ENCODE measurements around the gene MARK2.

The MARK2 gene

GRCh38 chr11:63838678-63839507 lies at the start of gene MARK2:
Gene MARK2 (plus strand): TSS chr11:63839110. CDS start chr11:63839507, 397 bp downstream.
- Histone ChIP-seq H3K27ac (ENCODE audit: low read length) (peak within 1 kb of the TSS; percentile 43; the same call in 1 of the 2 replicates), H3K79me2 (ENCODE audit: low read length) (peaks cover 46% of the 10 kb centered on the region), H3K4me3 (ENCODE audit: low read length) (peak within 1 kb of the TSS; percentile 92), H3K4me2 (ENCODE audit: low read depth, low read length) (peak within 1 kb of the TSS; percentile 93), H3K9me3 (replicated peaks; ENCODE audit: insufficient read depth, low read length) (no peaks in the 10 kb centered on the region), H3K4me1 (ENCODE audit: low read length) (peaks cover 24% of the 10 kb centered on the region), H3F3A (ENCODE audit: insufficient read depth, low read length) (peaks cover 9% of the 10 kb centered on the region), H3K27me3 (replicated peaks; ENCODE audit: insufficient read depth, low read length) (no peaks in the 10 kb centered on the region), H2AFZ (ENCODE audit: low read length) (peak within 1 kb of the TSS; percentile 83), H3K9me2 (replicated peaks; ENCODE audit: insufficient read depth, low read length) (no peaks in the 10 kb centered on the region), H3K9ac (ENCODE audit: low read length) (peak within 1 kb of the TSS; percentile 82), H3K36me3 (replicated peaks; ENCODE audit: insufficient read depth, low read length) (0 out of 2 replicates have a peak, but pooled peaks cover 2% of the 10 kb centered on the region), H4K20me1 (ENCODE audit: insufficient read depth, low read length) (peaks cover 5% of the 10 kb centered on the region; the same call in 1 of the 2 replicates)
- TF ChIP-seq EZH2 (optimal IDR thresholded peaks at IDR 0.05; ENCODE audit: low read depth, low read length) (no peak), EZH2phosphoT487 (IDR thresholded peaks at IDR 0.05; ENCODE audit: low read length) (no peak)
- TF ChIP-seq, protein P1, sequence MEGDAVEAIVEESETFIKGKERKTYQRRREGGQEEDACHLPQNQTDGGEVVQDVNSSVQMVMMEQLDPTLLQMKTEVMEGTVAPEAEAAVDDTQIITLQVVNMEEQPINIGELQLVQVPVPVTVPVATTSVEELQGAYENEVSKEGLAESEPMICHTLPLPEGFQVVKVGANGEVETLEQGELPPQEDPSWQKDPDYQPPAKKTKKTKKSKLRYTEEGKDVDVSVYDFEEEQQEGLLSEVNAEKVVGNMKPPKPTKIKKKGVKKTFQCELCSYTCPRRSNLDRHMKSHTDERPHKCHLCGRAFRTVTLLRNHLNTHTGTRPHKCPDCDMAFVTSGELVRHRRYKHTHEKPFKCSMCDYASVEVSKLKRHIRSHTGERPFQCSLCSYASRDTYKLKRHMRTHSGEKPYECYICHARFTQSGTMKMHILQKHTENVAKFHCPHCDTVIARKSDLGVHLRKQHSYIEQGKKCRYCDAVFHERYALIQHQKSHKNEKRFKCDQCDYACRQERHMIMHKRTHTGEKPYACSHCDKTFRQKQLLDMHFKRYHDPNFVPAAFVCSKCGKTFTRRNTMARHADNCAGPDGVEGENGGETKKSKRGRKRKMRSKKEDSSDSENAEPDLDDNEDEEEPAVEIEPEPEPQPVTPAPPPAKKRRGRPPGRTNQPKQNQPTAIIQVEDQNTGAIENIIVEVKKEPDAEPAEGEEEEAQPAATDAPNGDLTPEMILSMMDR (IDR thresholded peaks at IDR 0.05; ENCODE audit: low read length): no peak
- DNase-seq: peak; percentile 98

DNA sequence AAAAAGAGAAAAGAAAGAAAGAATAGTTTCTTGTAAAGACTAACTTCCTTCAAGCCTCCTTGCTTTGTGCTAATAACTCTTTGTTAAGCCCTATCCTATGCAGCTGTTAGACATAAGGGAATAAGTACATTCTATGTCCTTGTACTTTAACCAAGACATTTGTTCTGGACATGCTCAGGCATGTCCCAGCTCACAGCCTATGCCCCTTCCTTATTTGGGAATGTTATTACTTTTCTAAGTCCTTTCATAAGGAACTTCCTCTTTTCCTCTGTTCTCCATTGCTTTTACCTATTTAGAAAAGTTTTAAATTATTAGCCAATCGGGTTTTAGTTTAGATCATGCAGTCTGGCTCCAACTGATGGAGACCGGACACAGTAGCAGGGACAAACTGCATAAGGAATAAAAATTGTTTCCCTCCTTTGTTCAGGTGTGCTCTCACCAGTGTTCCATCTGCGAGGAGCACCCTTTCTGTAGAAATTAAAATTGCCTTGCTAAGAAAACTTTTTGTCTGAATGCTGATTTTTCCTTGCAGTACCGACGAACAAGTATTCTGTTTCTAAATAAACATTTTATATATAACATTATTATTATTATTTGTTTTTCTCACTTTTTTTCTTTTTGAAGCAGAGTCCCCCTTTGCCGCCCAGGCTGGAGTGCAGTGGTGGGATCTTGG lies 47.3 kb upstream of the MARK2 start:
- Histone ChIP-seq H4K20me1 (ENCODE audit: insufficient read depth, low read length) (no peaks in the 10 kb centered on the region), H3K9me2 (replicated peaks; ENCODE audit: insufficient read depth, low read length) (no peaks in the 10 kb centered on the region), H3F3A (ENCODE audit: insufficient read depth, low read length) (no peaks in the 10 kb centered on the region), H3K4me1 (ENCODE audit: low read length) (no peaks in the 10 kb centered on the region), H3K9me3 (replicated peaks; ENCODE audit: insufficient read depth, low read length) (no peaks in the 10 kb centered on the region), H3K27ac (ENCODE audit: low read length) (no peak overlapping the region), H3K27me3 (replicated peaks; ENCODE audit: insufficient read depth, low read length) (no peaks in the 10 kb centered on the region), H3K9ac (ENCODE audit: low read length) (no peak overlapping the region), H3K4me3 (ENCODE audit: low read length) (no peak overlapping the region), H3K79me2 (ENCODE audit: low read length) (no peaks in the 10 kb centered on the region), H3K4me2 (ENCODE audit: low read depth, low read length) (no peak overlapping the region), H2AFZ (ENCODE audit: low read length) (no peak overlapping the region), H3K36me3 (replicated peaks; ENCODE audit: insufficient read depth, low read length) (no peaks in the 10 kb centered on the region)
- no peak for DNase-seq
- TF ChIP-seq EZH2 (optimal IDR thresholded peaks at IDR 0.05; ENCODE audit: low read depth, low read length) (no peak), EZH2phosphoT487 (IDR thresholded peaks at IDR 0.05; ENCODE audit: low read length) (no peak)
- TF ChIP-seq, protein P1 (IDR thresholded peaks at IDR 0.05; ENCODE audit: low read length): no peak

GRCh38 chr11:63793161-63793560 lies 45.7 kb upstream of the MARK2 start:
- Histone ChIP-seq H2AFZ (ENCODE audit: low read length) (no peak overlapping the region), H3K27me3 (replicated peaks; ENCODE audit: insufficient read depth, low read length) (no peaks in the 10 kb centered on the region), H3K27ac (ENCODE audit: low read length) (no peak overlapping the region), H3K4me1 (ENCODE audit: low read length) (no peaks in the 10 kb centered on the region), H3K79me2 (ENCODE audit: low read length) (no peaks in the 10 kb centered on the region), H3K36me3 (replicated peaks; ENCODE audit: insufficient read depth, low read length) (no peaks in the 10 kb centered on the region), H3F3A (ENCODE audit: insufficient read depth, low read length) (no peaks in the 10 kb centered on the region), H3K4me3 (ENCODE audit: low read length) (no peak overlapping the region), H3K9ac (ENCODE audit: low read length) (no peak overlapping the region), H3K9me2 (replicated peaks; ENCODE audit: insufficient read depth, low read length) (no peaks in the 10 kb centered on the region), H3K9me3 (replicated peaks; ENCODE audit: insufficient read depth, low read length) (no peaks in the 10 kb centered on the region), H3K4me2 (ENCODE audit: low read depth, low read length) (no peak overlapping the region), H4K20me1 (ENCODE audit: insufficient read depth, low read length) (no peaks in the 10 kb centered on the region)
- no peak for DNase-seq
- TF ChIP-seq EZH2phosphoT487 (IDR thresholded peaks at IDR 0.05; ENCODE audit: low read length) (no peak), EZH2 (optimal IDR thresholded peaks at IDR 0.05; ENCODE audit: low read depth, low read length) (no peak)
- TF ChIP-seq, protein P1 (IDR thresholded peaks at IDR 0.05; ENCODE audit: low read length): no peak
